ENCODE data around the gene HOXA5.

DNA sequence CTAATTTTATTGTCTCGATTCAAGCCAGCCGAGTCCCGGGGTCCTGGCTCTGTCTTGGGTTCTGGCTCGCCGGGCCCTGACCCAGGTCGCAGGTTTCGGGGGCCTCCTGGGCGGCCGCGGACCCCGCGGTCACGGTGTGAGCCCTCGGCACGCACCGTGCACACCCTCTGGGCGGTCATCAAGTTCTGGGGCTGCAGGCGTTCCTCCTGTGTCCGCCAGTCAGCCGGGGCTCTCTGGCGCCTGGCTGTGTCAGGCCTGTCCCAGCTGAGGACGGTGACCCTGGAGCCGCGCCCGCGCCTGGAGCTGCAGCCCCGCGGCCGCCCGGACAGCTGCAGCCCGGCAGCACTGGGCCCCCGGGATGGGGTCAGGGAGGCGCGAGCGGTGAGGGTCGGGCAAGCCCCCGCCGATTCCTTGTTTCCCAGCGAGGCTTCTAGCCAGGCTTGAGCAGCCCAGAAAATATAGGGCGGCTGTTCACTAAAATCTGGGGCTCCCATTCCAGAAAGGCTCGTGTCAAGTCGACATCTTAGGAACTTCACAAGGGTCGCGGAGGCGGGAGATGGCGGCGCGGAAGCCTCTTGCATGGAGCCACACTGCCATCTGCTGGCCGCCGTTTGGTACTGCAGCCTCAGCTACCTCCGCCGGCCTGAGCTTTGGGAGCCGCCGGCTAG lies 17.2 kb upstream of the HOXA5 start:
- no peak for TF ChIP-seq EZH2phosphoT487 (IDR thresholded peaks at IDR 0.05; ENCODE audit: borderline replicate concordance)
- TF ChIP-seq, protein P1, sequence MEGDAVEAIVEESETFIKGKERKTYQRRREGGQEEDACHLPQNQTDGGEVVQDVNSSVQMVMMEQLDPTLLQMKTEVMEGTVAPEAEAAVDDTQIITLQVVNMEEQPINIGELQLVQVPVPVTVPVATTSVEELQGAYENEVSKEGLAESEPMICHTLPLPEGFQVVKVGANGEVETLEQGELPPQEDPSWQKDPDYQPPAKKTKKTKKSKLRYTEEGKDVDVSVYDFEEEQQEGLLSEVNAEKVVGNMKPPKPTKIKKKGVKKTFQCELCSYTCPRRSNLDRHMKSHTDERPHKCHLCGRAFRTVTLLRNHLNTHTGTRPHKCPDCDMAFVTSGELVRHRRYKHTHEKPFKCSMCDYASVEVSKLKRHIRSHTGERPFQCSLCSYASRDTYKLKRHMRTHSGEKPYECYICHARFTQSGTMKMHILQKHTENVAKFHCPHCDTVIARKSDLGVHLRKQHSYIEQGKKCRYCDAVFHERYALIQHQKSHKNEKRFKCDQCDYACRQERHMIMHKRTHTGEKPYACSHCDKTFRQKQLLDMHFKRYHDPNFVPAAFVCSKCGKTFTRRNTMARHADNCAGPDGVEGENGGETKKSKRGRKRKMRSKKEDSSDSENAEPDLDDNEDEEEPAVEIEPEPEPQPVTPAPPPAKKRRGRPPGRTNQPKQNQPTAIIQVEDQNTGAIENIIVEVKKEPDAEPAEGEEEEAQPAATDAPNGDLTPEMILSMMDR (IDR thresholded peaks at IDR 0.05 in 2 of 3, conservative IDR thresholded peaks at IDR 0.05 in 1 of 3; ENCODE audit: borderline replicate concordance in 1 of 3, insufficient read depth in 1 of 3, low read depth in 2 of 3, low read length in 2 of 3): peak in 2 of 3 experiments; percentile 89 to 95; a peak in 4 of 6 replicates
- no peak for TF ChIP-seq RAD21 (IDR thresholded peaks at IDR 0.05; ENCODE audit: low read depth)
- no peak for TF ChIP-seq POLR2A (IDR thresholded peaks at IDR 0.05; ENCODE audit: borderline replicate concordance, extremely low read depth, insufficient read depth, insufficient read length)
